HUES48 (cell line): ENCODE measurements around the gene ZBTB18.
A peak's percentile ranks its signal among the peaks of the same experiment; 100 is the strongest.
"Not testable (repeated sequence)": the region's sequence is repeated elsewhere in the genome, so short reads cannot be mapped to it uniquely, and the experiment has no call there.

Source experiments
- H3K27ac ChIP-seq: one replicate; pipeline ENCODE4 v1.7.0; 2013; ENCODE audit warnings: low read depth, low read length, inconsistent platforms
- H3K27me3 ChIP-seq: 2 replicates; pipeline ENCODE4 v1.6.1; 2013; ENCODE audit warnings: mild to moderate bottlenecking, low read length; ENCODE audit not compliant: control insufficient read depth, insufficient read depth
- H3K36me3 ChIP-seq: 2 replicates; pipeline ENCODE4 v1.6.1; 2013; ENCODE audit warnings: low read length; ENCODE audit not compliant: control insufficient read depth, insufficient read depth
- H3K4me1 ChIP-seq: 2 replicates; pipeline ENCODE4 v1.6.1; 2013; ENCODE audit warnings: mild to moderate bottlenecking, low read length; ENCODE audit not compliant: control insufficient read depth, insufficient read depth
- H3K4me3 ChIP-seq: 2 replicates; pipeline ENCODE4 v1.5.1; 2013; ENCODE audit warnings: mild to moderate bottlenecking, low read depth, low read length
- H3K9ac ChIP-seq: 2 replicates; pipeline ENCODE4 v1.6.1; 2013; ENCODE audit warnings: mild to moderate bottlenecking, low read depth, low read length, moderate library complexity
- H3K9me3 ChIP-seq: 2 replicates; pipeline ENCODE4 v1.6.1; 2013; ENCODE audit warnings: low read length; ENCODE audit not compliant: control insufficient read depth, insufficient read depth

The ZBTB18 gene

DNA sequence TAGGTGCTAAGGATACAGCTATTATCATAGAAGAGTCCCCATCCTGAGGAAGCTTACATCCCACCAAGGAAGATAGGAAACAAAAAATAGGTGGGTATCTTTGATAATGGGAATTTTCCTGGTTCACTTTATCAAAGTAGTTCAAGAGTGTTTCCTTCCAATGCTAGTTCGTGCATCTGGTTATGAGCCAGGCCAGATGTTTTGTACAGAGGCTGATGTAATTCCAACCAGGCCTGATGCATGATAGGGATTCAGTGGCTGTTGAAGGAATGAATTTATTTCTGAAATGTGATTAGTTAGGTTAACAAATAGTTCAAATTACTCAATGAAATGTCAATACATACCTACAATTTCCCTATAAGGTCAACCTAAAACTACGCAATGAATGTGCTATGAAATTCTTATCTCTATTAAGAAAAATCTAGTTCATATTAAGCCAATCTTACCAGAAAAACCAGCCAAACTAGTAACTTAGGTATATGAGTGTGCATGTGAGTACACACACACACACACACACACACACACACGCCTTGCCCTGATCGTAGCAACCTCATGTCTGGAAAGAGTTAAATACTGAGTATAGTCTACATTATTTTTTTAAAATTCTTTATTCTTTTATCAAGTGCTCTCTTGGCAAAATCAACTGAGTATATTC is 9.5 kb upstream of the ZBTB18 start:
- Histone ChIP-seq H3K27me3 (peaks cover 2% of the 10 kb centered on the region; the same call in 1 of the 2 replicates), H3K4me3 (no peak overlapping the region), H3K27ac (no peak overlapping the region), H3K9me3 (no peaks in the 10 kb centered on the region), H3K36me3 (no peaks in the 10 kb centered on the region), H3K4me1 (no peaks in the 10 kb centered on the region), H3K9ac (no peak overlapping the region)

DNA sequence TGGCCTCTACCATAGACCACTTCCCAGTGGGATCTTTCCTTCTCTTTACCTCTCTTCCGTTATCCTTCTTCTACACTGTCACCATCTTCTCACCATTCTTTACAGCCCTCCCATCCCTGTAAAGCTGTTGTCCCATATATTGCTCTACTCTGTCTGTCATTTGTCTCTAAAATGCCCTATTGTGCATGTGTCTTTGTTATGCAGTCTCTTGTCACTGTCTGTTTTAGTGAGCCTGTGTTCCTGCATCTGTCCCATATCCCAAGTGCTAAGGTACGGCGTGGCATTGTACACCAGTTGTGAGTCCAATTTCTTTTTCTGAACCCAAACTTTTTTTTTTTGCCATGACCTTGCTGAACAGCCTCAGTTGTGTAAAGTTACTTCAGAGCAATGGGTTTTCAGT is 8.8 kb upstream of the ZBTB18 start:
- peaks cover 8% of the 10 kb centered on the region; the same call in 1 of the 2 replicates for H3K27me3 ChIP-seq
- H3K36me3 ChIP-seq = no peaks in the 10 kb centered on the region
- no peak overlapping the region for H3K4me3 ChIP-seq
- peaks cover 6% of the 10 kb centered on the region; the same call in 1 of the 2 replicates for H3K4me1 ChIP-seq
- H3K9me3 ChIP-seq = no peaks in the 10 kb centered on the region
- H3K27ac ChIP-seq = no peak overlapping the region
- no peak overlapping the region for H3K9ac ChIP-seq

DNA sequence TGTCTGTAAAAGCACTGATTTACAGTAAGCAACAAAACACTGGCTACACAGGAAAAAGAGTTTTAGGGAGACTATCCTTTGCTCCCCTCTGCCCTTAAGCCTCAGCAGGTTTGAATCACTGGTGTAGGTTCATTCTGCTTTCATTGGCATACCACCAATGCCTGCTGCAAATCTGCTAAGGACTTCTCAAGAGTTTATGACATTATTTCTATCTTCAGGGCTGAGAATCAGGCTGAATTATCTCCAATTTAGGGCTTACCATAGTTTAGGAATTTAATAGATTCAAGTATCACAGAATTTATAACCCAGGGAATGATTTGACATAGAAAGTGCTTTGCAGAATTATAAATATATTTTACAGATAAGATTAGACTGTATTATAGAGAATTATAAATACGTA is 6.7 kb upstream of the ZBTB18 start:
- H3K4me1 ChIP-seq = peaks cover 6% of the 10 kb centered on the region; the same call in 1 of the 2 replicates
- no peak overlapping the region for H3K4me3 ChIP-seq
- no peak overlapping the region for H3K27ac ChIP-seq
- H3K9ac ChIP-seq = no peak overlapping the region
- no peaks in the 10 kb centered on the region for H3K9me3 ChIP-seq
- H3K27me3 ChIP-seq = peaks cover 8% of the 10 kb centered on the region; the same call in 1 of the 2 replicates
- H3K36me3 ChIP-seq = no peaks in the 10 kb centered on the region

DNA sequence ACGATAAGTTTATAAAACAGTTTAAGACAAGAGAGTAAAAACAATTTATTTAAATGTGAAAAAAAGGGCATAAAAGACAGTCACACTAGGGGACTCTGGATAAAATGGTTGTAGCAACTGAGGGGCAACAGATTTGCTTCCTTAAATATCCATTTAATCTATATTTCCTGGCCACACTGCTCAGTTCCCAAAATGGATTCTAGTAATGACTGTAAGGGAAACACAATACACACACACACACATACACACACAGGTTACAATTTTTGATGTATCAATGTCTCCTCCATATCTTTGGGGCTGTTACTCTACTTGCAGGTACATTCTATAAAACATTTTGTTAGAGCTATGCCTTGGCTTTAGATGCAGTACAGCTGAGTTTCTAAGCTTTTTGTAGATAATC is 4.8 kb upstream of the ZBTB18 start:
- not testable (repeated sequence) for H3K4me3 ChIP-seq, H3K9me3 ChIP-seq, H3K9ac ChIP-seq, H3K27ac ChIP-seq, H3K36me3 ChIP-seq
- Histone ChIP-seq H3K27me3 (peaks cover 21% of the 10 kb centered on the region), H3K4me1 (peaks cover 19% of the 10 kb centered on the region)

DNA sequence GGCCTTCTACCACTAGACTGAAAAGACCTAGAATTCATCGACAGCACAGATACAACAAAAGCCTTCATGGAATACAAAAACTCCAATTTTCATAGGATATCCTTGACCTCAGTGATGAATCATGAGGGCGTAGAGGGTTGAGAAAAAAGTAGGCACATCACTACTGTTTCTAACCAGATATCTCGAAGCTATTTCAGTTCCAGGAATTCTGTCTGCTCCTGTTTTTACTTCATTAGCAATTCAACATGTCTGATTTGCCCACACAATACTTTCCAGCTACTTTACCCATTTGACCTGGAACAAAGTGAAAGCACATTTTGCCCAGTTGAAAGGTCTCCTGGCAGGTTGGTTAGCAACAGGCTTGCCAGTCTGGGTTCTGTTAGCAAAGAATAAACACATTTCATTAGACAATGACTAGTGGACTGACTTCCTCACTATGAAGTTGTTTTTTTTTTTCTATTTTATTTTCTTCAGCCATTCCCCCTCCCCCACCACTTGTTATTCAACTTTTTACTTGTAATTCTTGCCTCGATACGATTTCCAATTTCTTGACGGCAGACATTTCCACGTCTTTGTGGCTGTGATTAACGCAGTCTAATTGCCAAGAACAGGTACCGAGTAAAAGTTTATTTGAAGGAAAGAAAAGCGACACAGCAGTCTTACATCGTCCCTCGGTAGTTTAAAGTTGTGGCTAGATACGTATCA is 4.0 kb upstream of the ZBTB18 start:
- Histone ChIP-seq H3K36me3 (no peaks in the 10 kb centered on the region), H3K27ac (no peak overlapping the region), H3K9me3 (no peaks in the 10 kb centered on the region), H3K27me3 (peaks cover 21% of the 10 kb centered on the region), H3K9ac (peak overlapping the region; percentile 67; the same call in 1 of the 2 replicates), H3K4me3 (peak overlapping the region; percentile 98), H3K4me1 (peaks cover 27% of the 10 kb centered on the region)

DNA sequence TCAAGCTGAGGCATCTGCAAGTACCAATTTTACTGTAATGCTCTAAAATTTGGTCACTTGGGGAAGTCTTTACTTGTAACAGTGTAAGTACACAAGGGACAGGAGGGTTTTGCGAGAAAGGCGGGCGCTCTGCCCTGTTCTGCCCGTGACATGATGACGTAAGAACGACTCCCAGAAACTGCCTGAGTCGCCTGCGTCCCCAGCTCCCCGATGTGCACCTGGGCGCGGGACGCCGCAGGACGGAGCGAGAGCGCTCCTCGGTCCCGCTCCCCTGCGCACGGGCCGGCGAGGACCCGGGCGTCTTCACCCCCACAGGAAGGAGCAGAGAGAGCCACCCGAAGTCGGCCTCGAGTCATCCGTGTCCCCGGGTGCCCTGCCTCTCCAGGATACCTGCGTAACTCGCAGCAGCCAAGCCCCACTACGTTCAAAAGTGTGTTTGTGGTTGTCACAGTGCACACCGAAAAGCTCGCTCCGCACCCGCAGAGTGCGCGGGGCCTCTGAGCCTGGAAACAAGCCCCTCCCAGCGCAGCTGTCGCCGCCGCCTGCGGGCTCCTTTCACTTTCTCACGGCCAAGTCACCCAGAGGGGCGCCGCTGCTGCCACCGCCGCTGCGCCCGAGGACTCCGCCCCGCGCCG is 3.3 kb upstream of the ZBTB18 start:
- H3K4me1 ChIP-seq = peaks cover 33% of the 10 kb centered on the region
- no peaks in the 10 kb centered on the region for H3K36me3 ChIP-seq
- peak overlapping the region; percentile 67 for H3K9ac ChIP-seq
- H3K27ac ChIP-seq = peak overlapping the region; percentile 89
- H3K27me3 ChIP-seq = peaks cover 21% of the 10 kb centered on the region
- peak overlapping the region; percentile 98 for H3K4me3 ChIP-seq
- no peaks in the 10 kb centered on the region for H3K9me3 ChIP-seq

DNA sequence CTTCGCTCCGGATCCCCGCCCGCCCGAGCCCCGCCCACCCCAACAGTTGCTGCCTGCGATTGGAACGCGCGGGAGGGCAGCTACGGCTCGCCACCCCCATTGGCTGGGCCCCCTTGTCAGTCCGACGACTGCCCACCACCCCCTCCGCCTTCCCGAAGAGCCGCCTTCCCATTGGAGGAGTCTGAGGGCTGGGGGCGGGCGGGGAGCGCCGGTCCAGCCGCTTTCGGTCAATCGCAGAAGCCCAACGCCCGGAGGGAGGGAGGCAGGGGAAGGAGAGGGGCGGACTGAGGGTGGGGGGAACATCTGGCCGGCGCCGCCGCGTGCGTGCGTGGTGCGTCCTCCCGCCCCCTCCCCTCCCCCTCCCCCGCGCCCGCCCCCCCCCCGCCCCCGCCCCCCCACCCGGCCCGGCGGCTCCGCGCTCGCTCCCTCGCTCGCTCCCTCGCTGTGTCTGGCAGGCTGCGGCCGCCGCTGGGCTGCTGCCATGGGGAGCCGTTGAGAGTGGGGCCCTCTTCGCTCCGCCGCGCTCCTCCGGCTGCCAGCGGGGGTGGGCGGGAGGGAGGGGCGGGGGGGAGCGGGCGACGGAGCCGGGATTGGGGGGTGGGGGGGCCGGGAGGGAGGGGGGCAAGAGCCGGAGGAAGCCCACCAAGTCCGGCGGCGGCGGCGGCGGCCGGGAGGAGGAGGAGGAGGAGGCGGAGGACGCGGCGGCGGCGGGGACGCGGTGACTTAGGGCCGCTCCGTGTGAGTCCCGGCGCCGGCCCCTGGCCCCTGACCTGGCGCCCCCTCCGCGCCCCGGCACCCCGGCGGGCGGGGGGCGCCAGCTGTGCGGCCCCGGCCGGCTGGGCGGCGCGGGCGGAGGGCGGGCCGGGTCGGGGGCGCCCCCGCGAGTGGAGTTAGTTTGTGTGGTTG is 2.6 kb upstream of the ZBTB18 start:
- no peak overlapping the region for H3K9ac ChIP-seq
- no peaks in the 10 kb centered on the region for H3K36me3 ChIP-seq
- H3K4me1 ChIP-seq = peaks cover 36% of the 10 kb centered on the region
- peak overlapping the region; percentile 98 for H3K4me3 ChIP-seq
- H3K9me3 ChIP-seq = no peaks in the 10 kb centered on the region
- no peak overlapping the region for H3K27ac ChIP-seq
- H3K27me3 ChIP-seq = peaks cover 21% of the 10 kb centered on the region

DNA sequence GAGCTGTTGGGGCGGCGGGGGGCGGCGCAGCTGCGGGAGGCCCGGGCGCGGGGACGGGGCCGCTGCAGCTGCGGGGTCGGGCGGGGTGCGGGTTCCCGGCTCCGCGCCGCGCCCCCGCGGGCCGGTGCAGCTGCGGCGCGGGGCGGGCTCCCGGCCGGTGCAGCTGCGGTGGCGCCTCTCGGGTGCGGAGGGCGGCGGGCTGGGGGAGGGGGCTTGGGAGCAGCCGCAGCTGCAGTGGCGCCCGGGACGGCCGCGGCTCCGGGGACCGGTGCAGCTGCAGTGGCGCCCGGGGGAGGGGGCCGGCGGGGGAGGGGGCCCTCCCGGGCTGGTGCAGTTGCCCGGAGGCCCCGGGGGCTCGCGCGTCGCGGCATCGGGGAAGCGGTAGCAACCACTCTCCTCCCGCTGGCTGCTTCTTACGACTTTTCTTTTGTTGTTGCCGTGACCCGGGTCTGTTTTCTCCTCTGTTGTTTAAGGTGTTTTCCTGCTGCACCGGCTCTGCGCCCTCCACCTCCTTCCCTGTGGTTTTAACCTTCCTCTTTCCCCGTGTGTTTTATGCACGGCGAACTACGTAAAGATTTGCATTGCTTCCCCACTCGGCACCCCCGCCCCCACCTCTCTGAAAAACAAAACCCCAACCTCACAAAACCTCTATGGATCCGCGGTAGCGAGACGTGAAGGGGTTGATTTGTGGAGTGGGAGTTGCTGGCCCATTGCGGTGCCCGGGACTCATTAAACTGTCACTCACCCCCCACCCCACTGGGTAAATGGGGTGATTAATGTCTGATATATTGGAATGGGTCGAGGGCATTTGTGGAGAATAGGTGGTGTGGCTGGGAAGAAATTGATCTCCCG is 1.7 kb upstream of the ZBTB18 start:
- peaks cover 9% of the 10 kb centered on the region for H3K36me3 ChIP-seq
- peak overlapping the region; percentile 74 for H3K4me3 ChIP-seq
- H3K27ac ChIP-seq = peak overlapping the region; percentile 39
- H3K4me1 ChIP-seq = peaks cover 36% of the 10 kb centered on the region
- peaks cover 21% of the 10 kb centered on the region for H3K27me3 ChIP-seq
- 0 out of 2 replicates have a peak overlapping the region, but pooled peaks have one; percentile 31 for H3K9ac ChIP-seq
- H3K9me3 ChIP-seq = no peaks in the 10 kb centered on the region

DNA sequence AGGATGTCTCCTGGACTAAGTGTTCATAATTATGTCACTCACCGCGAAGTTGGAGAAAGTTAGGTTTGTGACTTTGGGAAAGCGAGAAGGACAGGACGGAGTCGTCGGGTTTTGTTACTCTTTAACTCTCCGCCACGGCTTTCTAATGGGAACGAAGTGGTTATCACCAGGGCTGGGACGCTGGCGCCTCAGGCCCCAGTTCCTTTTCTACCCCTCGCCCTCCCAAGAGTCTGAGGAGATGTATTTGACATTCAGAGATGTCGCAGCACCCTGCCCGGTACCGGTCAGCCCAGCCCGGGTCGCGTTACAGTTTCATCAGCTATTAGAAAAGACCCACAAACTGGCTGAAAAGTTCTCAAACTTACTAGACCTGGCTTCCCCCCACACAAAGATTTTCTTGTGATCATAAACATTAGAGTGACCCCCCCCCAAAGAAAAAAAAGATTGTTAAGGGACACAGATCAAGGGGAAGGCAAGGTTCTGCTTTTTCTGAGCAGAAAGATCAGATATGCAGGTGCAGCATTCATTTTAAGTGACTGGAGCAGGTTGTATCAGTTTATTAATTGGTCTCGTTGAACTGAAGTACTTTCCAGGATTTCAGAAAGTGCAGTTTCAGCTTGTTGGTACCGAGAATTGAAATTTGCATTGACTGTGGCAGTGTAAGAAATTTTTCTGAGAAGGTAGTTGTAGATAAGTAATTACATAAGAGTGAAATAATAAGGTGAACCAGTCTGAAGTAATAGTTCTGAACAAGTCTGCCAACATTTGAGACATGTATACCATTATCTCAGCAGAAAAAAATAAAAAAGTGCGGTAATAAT is 859 bp upstream of the ZBTB18 start:
- Histone ChIP-seq H3K27ac (no peak overlapping the region), H3K36me3 (peaks cover 16% of the 10 kb centered on the region), H3K27me3 (peaks cover 21% of the 10 kb centered on the region), H3K4me1 (peaks cover 36% of the 10 kb centered on the region), H3K9me3 (no peaks in the 10 kb centered on the region), H3K4me3 (peak overlapping the region; percentile 74), H3K9ac (no peak overlapping the region)
